ENCODE measurements around the gene ANKRD55. TPM values are rescaled to one million over a fixed set of nuclear protein-coding genes. Genes with fewer than 3 reads are reported as not detected.

ANKRD55 gene
- total RNA-seq, 1 donor from 2014 or later: 6.4 TPM

DNA sequence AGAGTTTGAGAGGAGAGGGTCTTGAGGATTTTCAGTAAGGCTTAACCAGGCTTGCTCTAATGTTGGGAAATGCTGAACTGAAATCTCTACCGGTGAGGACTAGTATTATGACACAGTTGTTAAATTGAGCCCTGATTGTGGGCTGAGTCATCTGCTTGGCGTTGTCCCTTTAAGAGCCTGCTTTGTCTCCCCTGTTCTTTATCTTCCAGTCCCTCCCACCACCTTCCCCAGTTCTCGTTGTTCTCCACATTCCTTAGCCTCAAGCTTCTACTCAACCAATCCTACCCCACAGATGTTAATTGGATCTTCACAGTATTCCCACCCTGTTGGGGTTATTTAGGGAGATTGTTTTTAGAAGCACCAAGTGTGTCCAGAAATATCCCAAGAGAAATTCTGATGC, 57.6 kb downstream of the ANKRD55 start:
- intact Hi-C loops (cut with micrococcal nuclease): no loop called here

DNA sequence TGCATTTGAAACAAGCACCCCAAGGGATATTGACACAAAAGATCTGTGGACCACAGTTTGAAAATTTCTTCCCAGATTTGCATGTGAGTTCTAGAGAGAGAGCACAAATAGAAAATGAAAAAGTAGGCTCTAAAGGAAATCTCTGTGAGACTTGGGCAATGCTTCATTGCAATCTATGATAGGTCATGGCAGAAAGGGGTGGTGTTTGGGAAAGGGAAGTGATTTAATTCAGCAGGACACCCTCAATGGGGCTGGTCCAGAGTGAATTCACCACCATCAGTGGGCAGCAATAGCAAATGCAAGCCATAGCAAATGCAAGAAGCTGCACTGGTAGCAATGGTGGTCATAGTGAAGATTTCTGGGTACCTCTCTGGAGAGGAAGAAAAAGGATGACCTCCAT, 58.1 kb downstream of the ANKRD55 start:
- intact Hi-C loops (cut with micrococcal nuclease): no loop called here

DNA sequence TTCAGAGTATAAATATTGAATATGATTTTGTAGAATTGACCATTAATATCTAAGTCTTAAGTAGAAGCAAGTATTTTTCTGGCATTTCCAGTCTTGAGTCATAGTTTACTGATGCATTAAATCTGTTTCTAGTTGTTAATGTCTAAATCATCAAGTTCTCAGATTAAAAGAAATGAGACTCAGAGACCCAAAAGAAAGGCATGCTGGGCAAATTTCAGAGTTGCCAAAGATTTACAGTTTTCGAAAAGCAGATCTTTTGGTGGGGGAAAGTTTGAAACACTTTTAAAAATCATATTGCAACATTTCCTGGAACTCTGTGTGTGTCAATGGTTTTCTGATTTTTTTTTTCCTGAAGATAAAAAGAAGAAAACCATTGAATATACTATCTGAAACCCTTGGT, 60.9 kb downstream of the ANKRD55 start:
- intact Hi-C loops (cut with micrococcal nuclease): no loop called here

DNA sequence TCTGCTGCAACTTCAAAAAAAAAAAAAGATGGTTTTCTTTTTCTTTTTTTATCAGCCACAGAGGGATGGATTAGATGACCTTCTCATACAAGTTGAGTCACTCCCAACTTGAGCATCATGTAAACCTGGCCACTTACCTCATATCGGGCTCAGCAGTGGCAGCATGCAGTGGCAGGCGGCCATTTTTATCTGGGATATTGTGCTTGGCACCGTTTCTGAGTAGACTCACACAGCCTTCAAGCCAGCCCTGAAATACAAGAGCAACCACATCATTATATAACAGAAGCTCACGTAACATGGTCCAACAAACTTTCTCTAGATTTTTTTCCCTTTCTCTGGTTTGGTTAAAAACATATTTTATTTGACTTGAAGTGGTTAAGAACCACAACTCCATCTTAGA, 62.6 kb downstream of the ANKRD55 start:
- intact Hi-C loops (cut with micrococcal nuclease): no loop called here

DNA sequence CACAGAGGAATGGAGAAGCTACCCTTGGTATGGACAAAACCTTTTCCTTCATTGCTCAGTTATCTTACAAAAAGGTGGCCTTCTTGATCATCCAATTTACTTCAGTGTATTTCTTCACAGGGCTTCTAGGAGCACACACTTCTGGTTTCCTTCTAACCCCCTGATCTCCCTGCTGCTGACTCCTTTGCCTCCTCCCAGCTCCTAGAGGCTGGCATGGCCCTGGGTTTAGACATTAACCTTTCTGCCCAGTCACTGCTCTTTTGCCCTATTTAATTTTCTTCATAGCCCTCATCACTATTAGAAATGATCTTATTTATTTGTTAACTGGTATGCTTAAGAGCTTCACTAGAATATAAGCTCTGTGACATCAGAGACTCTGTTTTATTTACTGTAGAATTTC, 63.2 kb downstream of the ANKRD55 start:
- intact Hi-C loops (cut with micrococcal nuclease): no loop called here

DNA sequence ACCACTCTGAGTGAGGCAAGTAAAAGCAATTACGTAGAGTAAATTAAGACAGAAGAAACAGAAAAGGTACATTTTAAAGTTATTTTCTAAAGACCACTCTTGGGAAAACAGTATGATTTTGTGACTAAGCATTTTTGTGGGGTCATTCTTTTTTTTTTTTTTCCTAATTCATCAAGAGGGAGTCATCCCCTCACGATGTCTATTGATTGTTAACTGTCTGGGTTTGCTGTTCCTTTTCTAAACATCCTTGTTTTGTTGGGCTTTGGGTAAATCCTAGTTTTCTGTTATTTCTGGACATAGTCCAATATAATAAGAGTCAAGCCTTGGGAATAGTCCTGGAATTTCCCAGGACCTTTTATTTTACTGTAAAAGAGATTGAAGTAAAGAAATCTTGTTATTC, 63.8 kb downstream of the ANKRD55 start:
- intact Hi-C loops (cut with micrococcal nuclease): no loop called here

DNA sequence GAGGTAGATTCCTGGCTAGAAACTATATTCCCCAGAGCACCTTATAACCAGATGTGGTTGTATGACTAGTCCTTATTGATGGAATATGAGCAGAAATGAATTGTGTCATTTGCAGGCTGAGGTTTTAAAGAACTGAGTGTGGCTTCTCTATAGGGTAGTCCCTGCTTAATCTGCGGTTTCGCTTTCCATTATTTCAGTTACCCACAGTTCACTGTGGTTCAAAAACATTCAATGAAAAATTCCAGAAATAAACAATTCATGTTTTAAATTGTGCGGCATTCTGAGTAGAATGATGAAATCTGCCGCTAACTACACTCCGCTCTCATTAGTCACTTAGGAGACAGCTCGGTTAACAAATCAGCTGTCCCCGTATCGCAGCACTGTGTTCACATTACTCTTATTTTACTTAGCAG, 65.1 kb downstream of the ANKRD55 start:
- intact Hi-C loops (cut with micrococcal nuclease): no loop called here

GRCh38 chr5:56167519-56167918, 65.6 kb downstream of the ANKRD55 start:
- intact Hi-C loops (cut with micrococcal nuclease): no loop called here

DNA sequence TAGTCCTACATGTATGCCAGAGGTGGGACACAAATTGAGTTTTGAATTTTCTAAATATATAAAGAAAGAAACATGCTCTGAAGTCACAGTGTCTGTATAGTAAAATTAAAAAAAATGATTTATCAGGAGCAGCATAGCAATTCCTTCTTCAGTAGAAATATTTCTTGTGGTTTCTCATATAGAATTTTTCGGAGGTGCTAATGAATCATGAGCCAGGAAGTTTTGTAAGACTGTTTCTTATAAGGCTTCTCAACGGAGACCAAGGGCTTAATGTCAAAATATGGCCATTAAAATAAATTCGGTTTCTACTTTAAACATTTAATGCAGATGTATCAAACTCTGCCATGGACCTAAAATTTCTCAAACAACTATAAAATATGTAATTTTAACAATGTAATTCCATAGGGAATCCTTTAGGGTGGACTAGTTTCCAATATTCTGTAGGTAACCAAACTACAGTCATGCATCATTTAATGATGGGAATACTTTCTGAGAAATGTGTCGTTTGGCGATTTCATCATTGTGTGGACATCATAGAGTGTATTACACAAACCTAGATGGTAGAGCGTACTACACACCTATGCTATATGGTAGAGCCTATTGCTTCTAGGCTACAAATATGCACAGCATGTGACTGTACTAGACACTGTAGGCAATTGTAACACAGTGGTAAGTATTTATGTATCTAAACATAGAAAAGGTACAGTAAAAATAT, 66.3 kb downstream of the ANKRD55 start:
- intact Hi-C loops (cut with micrococcal nuclease): no loop called here

- intact Hi-C loops (cut with micrococcal nuclease): no loop called here
Measured at GRCh38 chr5:56164376-56164775, 68.8 kb downstream of the ANKRD55 start.

DNA sequence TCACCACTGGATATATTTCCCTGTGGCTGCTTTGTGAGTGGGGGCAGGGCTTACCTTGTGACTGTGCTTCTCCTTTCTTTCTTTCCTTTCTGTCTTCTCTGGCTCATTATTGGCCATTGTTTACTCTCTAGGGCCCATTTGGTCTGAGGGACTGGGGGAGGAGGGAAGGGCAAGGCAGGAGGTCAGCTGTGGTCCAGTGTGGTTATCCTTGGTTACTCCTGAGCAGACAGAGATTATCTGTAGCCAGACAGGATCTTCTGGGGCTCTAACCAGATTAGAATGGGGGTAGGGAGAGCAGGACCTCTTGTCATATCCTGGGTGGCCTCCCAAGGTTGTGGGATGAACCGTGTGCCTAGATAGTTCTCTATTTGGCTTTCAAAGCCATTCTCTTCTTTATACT, 71.2 kb downstream of the ANKRD55 start:
- intact Hi-C loops (cut with micrococcal nuclease): loop anchor here (2.0 kb wide), 1 partner anchor 13 kb away; no protein-coding TSS in a partner anchor

DNA sequence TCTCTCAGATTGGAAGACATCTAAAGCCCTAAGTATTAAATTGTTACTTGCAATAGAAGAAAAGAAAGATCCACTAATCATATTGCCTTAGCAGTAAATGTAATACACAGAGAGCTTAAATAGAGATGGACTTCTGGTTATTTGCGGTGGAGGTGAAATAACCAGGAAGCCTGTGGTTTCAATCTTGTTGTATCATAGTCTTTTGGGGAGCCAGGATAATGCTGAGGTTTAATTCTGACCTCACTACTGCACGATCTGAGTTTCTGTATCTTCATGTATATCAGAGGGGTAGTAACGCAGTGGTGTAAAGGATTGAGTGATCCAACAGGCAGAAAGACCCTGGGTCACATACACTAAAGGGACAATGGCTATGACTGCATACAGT, 71.7 kb downstream of the ANKRD55 start:
- intact Hi-C loops (cut with micrococcal nuclease): no loop called here

DNA sequence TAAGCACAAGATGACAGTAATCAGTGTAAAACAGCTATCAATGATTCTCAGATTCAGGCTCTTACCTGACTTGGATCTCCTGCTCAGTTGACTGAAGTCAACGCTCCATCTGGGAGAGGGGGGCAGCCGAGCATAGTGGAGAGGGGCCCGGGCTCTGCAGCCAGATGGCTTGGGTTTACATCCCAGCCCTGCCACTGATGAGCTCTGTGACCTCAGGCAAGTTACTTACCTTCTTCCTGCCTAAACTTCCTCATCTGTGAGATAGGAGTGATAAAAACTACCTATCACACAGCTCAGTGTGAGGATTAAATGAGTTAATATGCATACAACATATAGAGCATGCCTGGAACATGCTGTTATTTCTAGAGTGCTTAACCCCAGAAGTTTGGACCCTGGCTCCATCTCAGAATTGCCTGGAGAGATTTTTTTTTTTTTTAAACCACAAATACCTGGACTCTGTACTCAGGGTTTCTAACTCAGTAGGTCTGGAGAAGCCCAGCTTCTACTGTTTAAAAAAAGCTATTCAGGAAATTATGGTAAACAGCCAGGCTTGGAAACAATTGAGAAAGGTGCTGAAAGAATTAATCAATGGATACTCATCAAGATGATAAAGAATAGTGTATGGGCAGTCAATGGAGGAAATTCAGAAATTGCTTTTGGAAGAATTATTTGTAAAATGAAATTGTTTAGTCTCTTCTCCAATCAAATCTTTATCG, 72.2 kb downstream of the ANKRD55 start:
- intact Hi-C loops (cut with micrococcal nuclease): no loop called here

- intact Hi-C loops (cut with micrococcal nuclease): loop anchor here (5.0 kb wide), 2 partner anchors 168 to 658 kb away; partner anchors contain the start of gene MAP3K1
Measured at GRCh38 chr5:56159521-56159947, 73.6 kb downstream of the ANKRD55 start.

DNA sequence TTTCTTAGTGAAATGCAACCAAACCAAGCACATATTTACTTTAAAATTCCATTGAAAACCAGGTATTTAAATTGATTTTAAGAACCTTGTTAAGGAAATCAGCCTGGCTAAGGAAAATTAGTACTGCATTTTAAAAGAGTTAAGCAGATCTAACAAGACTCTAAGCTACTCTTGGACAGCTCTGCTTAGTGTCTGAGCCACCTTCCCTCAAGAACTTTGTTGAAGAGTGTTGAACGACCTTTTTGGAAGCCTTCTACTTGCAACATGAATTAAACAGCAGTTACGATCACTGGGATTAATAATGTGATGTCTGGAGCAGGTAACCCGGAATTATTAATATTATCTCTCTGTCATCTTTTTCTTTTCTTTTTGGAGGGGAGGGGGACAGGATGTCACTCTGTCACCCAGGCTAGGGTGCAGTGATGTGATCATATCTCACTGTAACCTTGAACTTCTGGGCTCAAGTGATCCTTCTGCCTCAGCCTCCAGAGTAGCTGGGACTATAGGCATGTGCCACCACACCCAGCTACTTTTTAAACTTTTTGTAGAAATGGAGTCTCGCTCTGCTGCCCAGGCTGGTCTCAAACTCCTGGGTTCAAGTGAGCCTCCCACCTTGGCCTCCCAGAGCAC, 74.7 kb downstream of the ANKRD55 start:
- intact Hi-C loops (cut with micrococcal nuclease): loop anchor here (5.0 kb wide), 2 partner anchors 169 to 659 kb away; partner anchors contain the start of gene MAP3K1

DNA sequence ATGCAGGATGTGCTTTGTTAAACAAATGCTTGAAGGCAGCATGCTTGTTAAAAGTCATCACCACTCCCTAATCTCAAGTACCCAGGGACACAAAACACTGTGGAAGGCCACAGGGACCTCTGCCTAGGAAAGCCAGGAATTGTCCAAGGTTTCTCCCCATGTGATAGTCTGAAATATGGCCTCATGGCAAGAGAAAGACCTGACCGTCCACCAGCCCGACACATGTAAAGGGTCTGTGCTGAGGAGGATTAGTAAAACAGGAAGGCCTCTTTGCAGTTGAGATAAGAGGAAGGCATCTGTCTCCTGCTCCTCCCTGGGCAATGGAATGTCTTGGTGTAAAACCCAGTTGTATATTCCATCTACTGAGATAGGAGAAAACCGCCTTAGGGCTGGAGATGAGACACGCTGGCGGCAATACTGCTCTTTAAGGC, 75.9 kb downstream of the ANKRD55 start:
- intact Hi-C loops (cut with micrococcal nuclease): loop anchor here (2.0 to 5.0 kb wide), 4 partner anchors 54 to 1018 kb away; partner anchors contain the start of genes GPBP1 and MAP3K1

DNA sequence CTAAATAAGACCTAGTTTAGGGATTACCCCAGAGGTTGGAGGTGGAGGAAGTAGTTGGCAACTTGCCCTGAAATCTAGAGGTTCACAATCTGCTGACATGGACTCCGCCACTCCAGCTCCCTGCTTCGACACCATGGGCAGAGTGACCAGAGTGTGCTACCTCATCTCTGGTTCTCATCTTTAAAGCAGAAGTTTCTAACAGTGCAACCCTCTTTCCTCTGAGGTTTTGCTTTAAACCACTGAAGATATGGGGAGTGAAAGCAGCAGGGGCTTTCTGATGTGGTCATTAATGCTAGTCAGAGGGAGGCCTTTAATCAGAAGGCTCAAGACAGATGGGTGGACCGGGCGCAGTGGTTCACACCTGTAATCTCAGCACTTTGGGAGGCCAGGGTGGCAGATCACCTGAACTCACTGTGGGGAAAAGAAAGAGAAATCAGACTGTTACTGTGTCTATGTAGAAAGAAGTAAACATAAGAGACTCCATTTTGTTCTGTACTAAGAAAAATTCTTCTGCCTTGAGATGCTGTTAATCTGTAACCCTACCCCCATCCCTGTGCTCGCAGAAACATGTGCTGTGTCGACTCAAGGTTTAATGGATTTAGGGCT, 76.4 kb downstream of the ANKRD55 start:
- intact Hi-C loops (cut with micrococcal nuclease): loop anchor here (1.0 to 5.0 kb wide), 7 partner anchors 8 to 1018 kb away; partner anchors contain the start of genes GPBP1, IL6ST and MAP3K1

- intact Hi-C loops (cut with micrococcal nuclease): loop anchor here (1.0 to 5.0 kb wide), 7 partner anchors 8 to 1019 kb away; partner anchors contain the start of genes GPBP1, IL6ST and MAP3K1
Measured at GRCh38 chr5:56155992-56156584, 77.0 kb downstream of the ANKRD55 start.

- intact Hi-C loops (cut with micrococcal nuclease): loop anchor here (5.0 kb wide), 2 partner anchors 172 to 662 kb away; partner anchors contain the start of gene MAP3K1
Measured at GRCh38 chr5:56154732-56155484, 78.2 kb downstream of the ANKRD55 start.

DNA sequence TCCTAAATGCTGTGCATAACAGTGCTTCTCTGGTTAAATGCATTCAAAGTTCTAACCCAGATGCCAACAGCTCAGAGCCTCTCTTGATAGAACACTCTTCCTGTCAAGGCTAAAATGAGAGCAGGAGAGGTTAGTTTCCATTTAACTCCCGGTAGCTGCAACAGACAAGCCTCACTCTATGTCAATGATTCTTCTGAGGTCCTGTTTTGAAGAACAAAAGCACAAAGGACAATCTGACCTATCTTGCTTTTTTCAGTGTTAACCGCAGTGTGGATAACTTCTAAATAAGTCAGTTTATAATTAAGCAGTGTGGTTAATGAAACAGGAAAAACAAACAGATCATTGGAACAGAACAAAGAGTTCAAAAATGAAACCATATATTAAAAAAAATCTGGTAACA, 80.7 kb downstream of the ANKRD55 start:
- intact Hi-C loops (cut with micrococcal nuclease): loop anchor here (1.0 kb wide), 1 partner anchor 158 kb away; the partner anchor contains the start of gene IL6ST

Measured in T-helper 1 cell treated with Interleukin-12 subunit alpha and Interleukin-12 subunit beta and Interleukin-4 antibody, amounts not matched to agents 30 ng/mL and 1 ng/mL, for 36 hours (primary cell).